ENCODE results near the gene MET. TPM values are rescaled to one million over a fixed set of nuclear protein-coding genes. Genes with fewer than 3 reads are reported as not detected.

The MET gene
- total RNA-seq, 2 donors from 2014 or later = 2.5 to 7.3 TPM

GRCh38 chr7:116647861-116648260 is 24.1 kb upstream of the MET start:
- H3K27me3 ChIP-seq (ENCODE audit: control insufficient read depth, insufficient read depth, low read length, poor library complexity, severe bottlenecking) = peaks cover 8% of the 10 kb centered on the region
- no peak for DNase-seq
- no peak overlapping the region for H3K27ac ChIP-seq (ENCODE audit: low read depth, low read length)
- no peak overlapping the region for H3K9ac ChIP-seq (ENCODE audit: extremely low read depth, low read length, poor library complexity, severe bottlenecking)
- WGBS, 2 experiments (ENCODE audit: insufficient coverage in 1 of 2, insufficient read length in 1 of 2) = 87 to 90% methylated on average over 2 of the region's 2 CpGs
- no peaks in the 10 kb centered on the region for H3K36me3 ChIP-seq (ENCODE audit: control insufficient read depth, insufficient read depth, low read length)
- H3K27ac Mint-ChIP-seq = no peak overlapping the region
- no peaks in the 10 kb centered on the region for H3K9me3 ChIP-seq (ENCODE audit: control insufficient read depth, low read length)
- no peaks in the 10 kb centered on the region for H3K4me1 Mint-ChIP-seq
- H3K4me1 ChIP-seq (ENCODE audit: control insufficient read depth, insufficient read depth, low read length) = no peaks in the 10 kb centered on the region
- H3K4me3 ChIP-seq (ENCODE audit: low read length) = no peak overlapping the region
- peaks cover 7% of the 10 kb centered on the region for H3K27me3 Mint-ChIP-seq (ENCODE audit: insufficient read depth)
- TF ChIP-seq CTCF (conservative IDR thresholded peaks at IDR 0.05) = no peak
- H3K4me3 Mint-ChIP-seq = no peak overlapping the region
- no peaks in the 10 kb centered on the region for H3K9me3 Mint-ChIP-seq
- H3K36me3 Mint-ChIP-seq (ENCODE audit: low read depth) = no peaks in the 10 kb centered on the region

- H3K9me3 Mint-ChIP-seq = no peaks in the 10 kb centered on the region
- Histone ChIP-seq H3K4me1 (ENCODE audit: control insufficient read depth, insufficient read depth, low read length) (no peaks in the 10 kb centered on the region), H3K9me3 (ENCODE audit: control insufficient read depth, low read length) (no peaks in the 10 kb centered on the region), H3K4me3 (ENCODE audit: low read length) (no peak overlapping the region), H3K27ac (ENCODE audit: low read depth, low read length) (no peak overlapping the region), H3K9ac (ENCODE audit: extremely low read depth, low read length, poor library complexity, severe bottlenecking) (no peak overlapping the region), H3K27me3 (ENCODE audit: control insufficient read depth, insufficient read depth, low read length, poor library complexity, severe bottlenecking) (no peaks in the 10 kb centered on the region), H3K36me3 (ENCODE audit: control insufficient read depth, insufficient read depth, low read length) (no peaks in the 10 kb centered on the region)
- no peaks in the 10 kb centered on the region for H3K36me3 Mint-ChIP-seq (ENCODE audit: low read depth)
- 88 to 92% methylated on average over 1 of the region's 1 CpG for whole genome bisulfite sequencing, 2 experiments (ENCODE audit: insufficient coverage in 1 of 2, insufficient read length in 1 of 2)
- H3K27me3 Mint-ChIP-seq (ENCODE audit: insufficient read depth) = peaks cover 9% of the 10 kb centered on the region
- no peak overlapping the region for H3K27ac Mint-ChIP-seq
- no peak for TF ChIP-seq CTCF (conservative IDR thresholded peaks at IDR 0.05)
- H3K4me3 Mint-ChIP-seq = no peak overlapping the region
- H3K4me1 Mint-ChIP-seq = no peaks in the 10 kb centered on the region
- no peak for DNase-seq
Observed at GRCh38 chr7:116650436-116650835, 21.6 kb upstream of the MET start.

- Mint-ChIP-seq H3K9me3 (no peaks in the 10 kb centered on the region), H3K27ac (no peak overlapping the region), H3K36me3 (ENCODE audit: low read depth) (no peaks in the 10 kb centered on the region), H3K4me3 (no peak overlapping the region), H3K27me3 (ENCODE audit: insufficient read depth) (peaks cover 9% of the 10 kb centered on the region), H3K4me1 (no peaks in the 10 kb centered on the region)
- Histone ChIP-seq H3K4me3 (ENCODE audit: low read length) (no peak overlapping the region), H3K9me3 (ENCODE audit: control insufficient read depth, low read length) (no peaks in the 10 kb centered on the region), H3K27ac (ENCODE audit: low read depth, low read length) (no peak overlapping the region), H3K36me3 (ENCODE audit: control insufficient read depth, insufficient read depth, low read length) (no peaks in the 10 kb centered on the region), H3K4me1 (ENCODE audit: control insufficient read depth, insufficient read depth, low read length) (no peaks in the 10 kb centered on the region), H3K27me3 (ENCODE audit: control insufficient read depth, insufficient read depth, low read length, poor library complexity, severe bottlenecking) (no peaks in the 10 kb centered on the region), H3K9ac (ENCODE audit: extremely low read depth, low read length, poor library complexity, severe bottlenecking) (no peak overlapping the region)
- no peak for TF ChIP-seq CTCF (conservative IDR thresholded peaks at IDR 0.05)
- WGBS, 2 experiments (ENCODE audit: insufficient coverage in 1 of 2, insufficient read length in 1 of 2) = 80 to 93% methylated on average over 1 to 3 of the region's 3 CpGs
- no peak for DNase-seq
Observed at GRCh38 chr7:116652793-116653192, 19.2 kb upstream of the MET start.
